ENCODE measurements around the gene ERGIC3. TPM values are rescaled to one million over a fixed set of nuclear protein-coding genes. Genes with fewer than 3 reads are reported as not detected.

The ERGIC3 gene
- total RNA-seq, 2 donors from 2014 or later = 99.9 to 155 TPM

- no peak for DNase-seq (ENCODE audit: low spot score)
- Histone ChIP-seq H3K27ac (no peak overlapping the region), H3K4me1 (no peaks in the 10 kb centered on the region), H3K9me3 (peaks cover 0 to 15% of the 10 kb centered on the region in 2 donors), H3K27me3 (no peaks in the 10 kb centered on the region), H3K36me3 (no peaks in the 10 kb centered on the region), H3K4me3 (no peak overlapping the region)
- TF ChIP-seq CTCF (IDR thresholded peaks at IDR 0.05) = no peak
Measured at GRCh38 chr20:35578469-35578868, 36.6 kb downstream of the ERGIC3 start.

- H3K36me3 ChIP-seq = no peaks in the 10 kb centered on the region
- no peak for TF ChIP-seq CTCF (IDR thresholded peaks at IDR 0.05)
- no peak overlapping the region for H3K4me3 ChIP-seq
- H3K27me3 ChIP-seq = no peaks in the 10 kb centered on the region
- H3K9me3 ChIP-seq = peaks cover 0 to 13% of the 10 kb centered on the region in 2 donors
- no peak for DNase-seq (ENCODE audit: low spot score)
- H3K4me1 ChIP-seq = no peaks in the 10 kb centered on the region
- H3K27ac ChIP-seq = no peak overlapping the region
Measured at GRCh38 chr20:35579196-35579595, 37.3 kb downstream of the ERGIC3 start.

- Histone ChIP-seq H3K36me3 (no peaks in the 10 kb centered on the region), H3K4me3 (no peak overlapping the region), H3K27me3 (no peaks in the 10 kb centered on the region), H3K9me3 (peaks cover 0 to 13% of the 10 kb centered on the region in 2 donors), H3K27ac (no peak overlapping the region), H3K4me1 (no peaks in the 10 kb centered on the region)
- no peak for DNase-seq (ENCODE audit: low spot score)
- no peak for TF ChIP-seq CTCF (IDR thresholded peaks at IDR 0.05)
Measured at GRCh38 chr20:35582131-35582530, 40.3 kb downstream of the ERGIC3 start.

GRCh38 chr20:35582741-35583404, 41.0 kb downstream of the ERGIC3 start:
- no peaks in the 10 kb centered on the region for H3K27me3 ChIP-seq
- H3K4me3 ChIP-seq = no peak overlapping the region
- H3K36me3 ChIP-seq = no peaks in the 10 kb centered on the region
- no peak for TF ChIP-seq CTCF (IDR thresholded peaks at IDR 0.05)
- H3K4me1 ChIP-seq = no peaks in the 10 kb centered on the region
- H3K27ac ChIP-seq = no peak overlapping the region
- peaks cover 0 to 13% of the 10 kb centered on the region in 2 donors for H3K9me3 ChIP-seq
- no peak for DNase-seq (ENCODE audit: low spot score)

- no peak for DNase-seq (ENCODE audit: low spot score)
- Histone ChIP-seq H3K4me1 (no peaks in the 10 kb centered on the region), H3K9me3 (peaks cover 0 to 13% of the 10 kb centered on the region in 2 donors), H3K27me3 (no peaks in the 10 kb centered on the region), H3K27ac (no peak overlapping the region), H3K36me3 (no peaks in the 10 kb centered on the region), H3K4me3 (no peak overlapping the region)
- TF ChIP-seq CTCF (IDR thresholded peaks at IDR 0.05) = no peak
Measured at GRCh38 chr20:35583636-35584560, 42.0 kb downstream of the ERGIC3 start.

All from right atrium auricular region (tissue), 2 donors.